ENCODE measurements around the gene PRPF31.
"Not testable (repeated sequence)": the region's sequence is repeated elsewhere in the genome, so short reads cannot be mapped to it uniquely, and the experiment has no call there.

PRPF31 gene, protein sequence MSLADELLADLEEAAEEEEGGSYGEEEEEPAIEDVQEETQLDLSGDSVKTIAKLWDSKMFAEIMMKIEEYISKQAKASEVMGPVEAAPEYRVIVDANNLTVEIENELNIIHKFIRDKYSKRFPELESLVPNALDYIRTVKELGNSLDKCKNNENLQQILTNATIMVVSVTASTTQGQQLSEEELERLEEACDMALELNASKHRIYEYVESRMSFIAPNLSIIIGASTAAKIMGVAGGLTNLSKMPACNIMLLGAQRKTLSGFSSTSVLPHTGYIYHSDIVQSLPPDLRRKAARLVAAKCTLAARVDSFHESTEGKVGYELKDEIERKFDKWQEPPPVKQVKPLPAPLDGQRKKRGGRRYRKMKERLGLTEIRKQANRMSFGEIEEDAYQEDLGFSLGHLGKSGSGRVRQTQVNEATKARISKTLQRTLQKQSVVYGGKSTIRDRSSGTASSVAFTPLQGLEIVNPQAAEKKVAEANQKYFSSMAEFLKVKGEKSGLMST

DNA sequence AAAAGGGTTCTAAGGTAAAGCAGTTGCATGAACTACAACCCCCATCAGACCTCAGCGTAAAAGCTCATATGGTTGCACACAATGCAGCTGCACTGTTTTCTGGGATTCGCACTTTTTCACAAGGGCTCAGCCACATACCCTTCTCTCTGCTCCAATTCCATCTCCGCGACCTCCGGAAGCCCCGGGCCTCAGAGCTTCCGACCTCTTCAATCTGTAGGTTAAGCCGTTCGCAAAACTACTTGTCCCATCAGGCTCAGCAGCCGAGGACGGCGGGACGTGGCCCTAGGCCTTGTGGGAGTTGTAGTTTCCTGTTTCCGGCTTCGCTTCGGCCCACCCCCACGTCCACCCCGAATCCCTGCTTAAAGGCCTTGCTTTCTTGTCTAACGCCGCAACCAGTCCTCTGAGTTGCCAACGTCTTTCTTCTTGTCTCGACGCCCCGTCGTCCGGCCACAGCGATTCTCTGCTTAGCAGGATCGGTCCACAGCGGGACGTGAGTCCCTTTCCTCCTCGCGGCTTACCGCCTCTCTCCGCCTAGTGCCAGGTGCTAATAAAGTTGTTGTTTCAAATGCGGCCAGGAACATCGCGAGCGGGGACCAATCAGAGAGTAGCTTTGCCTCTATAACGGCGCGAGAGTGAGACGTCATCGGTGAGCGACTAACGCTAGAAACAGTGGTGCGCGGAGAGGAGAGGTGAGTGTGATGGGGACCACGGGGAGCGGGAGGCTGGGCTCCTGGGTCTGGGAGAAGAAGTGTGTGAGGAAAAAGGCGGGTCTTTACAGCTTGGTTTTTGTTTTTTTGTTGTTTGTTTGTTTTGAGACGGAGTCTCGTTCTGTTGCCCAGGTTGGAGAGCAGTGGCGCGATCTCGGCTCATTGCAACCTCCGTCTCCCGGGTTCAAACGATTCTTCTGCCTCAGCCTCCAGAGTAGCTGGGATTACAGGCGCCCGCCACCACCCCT is at the start of gene PRPF31, which contains the start of gene TFPT:
Gene PRPF31, plus strand, starts transcription at position 646 of the 955 bp plus-strand sequence. CDS start 2,525 bp downstream, outside the sequence.
Gene TFPT, minus strand, starts transcription at position 549 of the 955 bp plus-strand sequence. Its CDS starts 388 bp downstream, at position 161.
- peak; percentile 95 for DNase-seq

DNA sequence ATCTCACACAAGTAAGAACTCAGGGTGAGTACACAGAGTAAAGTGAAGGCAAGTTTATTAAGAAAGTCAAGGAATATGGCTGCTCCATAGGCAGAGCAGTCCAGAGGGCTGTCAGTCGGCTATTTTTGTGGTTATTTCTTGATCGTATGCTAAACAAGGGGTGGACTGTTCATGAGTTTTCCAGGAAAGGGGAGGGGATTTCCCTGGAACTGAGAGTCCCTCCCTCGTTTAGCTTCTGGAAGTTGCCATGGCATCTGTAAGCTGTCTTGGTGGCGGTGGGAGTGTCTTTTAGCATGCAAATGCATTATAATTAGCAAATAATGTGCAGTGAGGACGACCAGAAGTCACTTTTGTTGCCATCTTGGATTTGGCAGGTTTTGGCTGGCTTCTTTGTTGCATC is 46.1 kb upstream of the PRPF31 start:
- no peak for DNase-seq

DNA sequence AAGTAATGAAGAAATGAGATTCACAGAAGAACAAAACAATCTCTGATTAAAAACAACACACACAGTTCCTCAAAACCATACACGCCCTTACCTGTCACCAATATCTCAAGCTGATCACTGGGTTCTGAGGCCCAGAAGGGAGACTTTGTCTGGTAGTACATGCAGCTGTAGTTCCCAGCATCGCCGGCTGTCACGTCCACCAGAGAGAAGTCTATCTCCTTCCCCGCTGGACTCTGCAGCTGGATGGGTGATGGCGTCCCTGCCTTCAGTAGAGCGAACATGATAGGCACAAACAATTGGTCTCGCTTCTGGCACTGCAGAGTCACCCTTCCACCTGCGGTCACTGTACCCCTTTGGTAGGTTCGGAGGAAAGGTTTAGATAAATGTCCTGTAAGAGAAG is 41.7 kb upstream of the PRPF31 start:
- no peak for DNase-seq

DNA sequence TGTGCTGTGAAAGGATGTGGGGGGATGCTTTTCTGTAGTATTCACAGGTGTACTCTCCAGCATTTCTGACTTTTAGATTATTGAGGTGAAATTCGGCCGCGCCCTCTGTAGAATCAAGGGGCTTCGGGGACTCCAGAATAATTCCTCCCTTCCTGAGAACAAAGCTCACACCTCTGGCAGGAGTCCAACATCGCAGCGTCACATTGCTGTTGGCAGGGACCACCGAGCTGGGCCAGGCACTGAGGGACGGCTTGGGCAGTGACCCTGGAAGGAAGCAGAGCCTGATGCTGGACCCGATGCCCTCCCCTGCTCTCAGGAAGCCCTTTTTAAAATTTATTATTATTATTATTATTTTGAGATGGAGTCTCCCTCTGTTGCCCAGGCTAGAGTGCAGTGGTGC is 40.7 kb upstream of the PRPF31 start:
- DNase-seq = no peak

DNA sequence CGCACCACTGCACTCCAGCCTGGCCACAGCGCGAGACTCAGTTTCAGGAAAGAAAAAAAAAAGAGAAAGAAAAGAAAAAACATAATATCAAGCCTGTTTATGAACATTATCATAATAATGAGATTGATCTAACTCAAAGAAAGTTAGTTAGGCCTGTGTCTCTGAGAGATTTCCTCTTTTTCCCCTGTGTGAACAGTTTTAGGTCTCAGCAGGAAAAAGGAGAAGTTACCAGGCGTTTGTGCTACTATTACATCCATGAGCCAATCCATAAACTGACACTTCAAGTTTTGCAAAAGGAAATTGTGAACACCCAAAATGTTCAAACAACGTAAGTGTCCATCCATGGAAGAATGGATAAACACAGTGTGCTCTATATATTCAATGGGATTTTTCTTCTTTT is 38.2 kb upstream of the PRPF31 start:
- DNase-seq = no peak

DNA sequence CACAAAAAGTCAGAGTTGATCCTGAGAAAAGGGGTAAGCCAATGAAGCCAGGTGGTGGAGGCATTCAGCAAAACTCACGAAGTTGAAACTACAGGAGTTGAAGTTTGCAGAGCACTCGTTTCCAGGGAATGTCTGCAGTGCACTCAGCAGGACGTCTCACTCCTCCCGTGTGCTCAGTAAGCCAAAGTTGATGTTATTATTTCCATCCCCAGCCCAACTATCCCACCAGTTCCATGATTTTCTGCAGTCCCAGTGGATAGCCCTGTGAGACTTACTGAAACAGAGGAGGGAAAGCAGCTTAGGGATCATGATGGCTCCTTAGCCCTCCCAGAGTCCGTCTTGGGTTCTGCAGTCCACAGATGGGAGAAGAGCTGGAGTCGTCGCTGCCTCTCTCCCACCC is 34.5 kb upstream of the PRPF31 start, which contains the start of gene TARM1:
Gene TARM1, minus strand, starts transcription at position 334 of the 400 bp plus-strand sequence. Its CDS starts 25 bp downstream, at position 309.
- DNase-seq = no peak

DNA sequence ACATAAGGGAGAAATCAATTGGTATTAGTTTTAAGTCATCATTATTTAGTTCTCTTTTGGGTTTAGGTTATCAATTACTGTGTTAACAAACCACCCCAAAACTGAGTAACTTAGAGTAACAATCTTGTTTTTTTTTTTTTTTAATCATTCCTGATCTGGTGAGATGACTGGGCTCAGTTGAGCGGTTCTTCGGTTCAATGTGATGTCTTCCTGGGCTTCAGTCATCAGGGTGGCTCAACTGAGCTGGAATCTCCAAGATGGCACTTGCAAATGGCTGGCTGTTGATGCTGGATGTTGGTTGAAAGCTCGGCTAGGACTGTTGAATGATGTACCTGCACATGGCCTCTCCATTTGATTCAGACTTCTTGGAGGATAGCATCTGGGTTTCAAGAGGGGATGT is 31.1 kb upstream of the PRPF31 start:
- no peak for DNase-seq

DNA sequence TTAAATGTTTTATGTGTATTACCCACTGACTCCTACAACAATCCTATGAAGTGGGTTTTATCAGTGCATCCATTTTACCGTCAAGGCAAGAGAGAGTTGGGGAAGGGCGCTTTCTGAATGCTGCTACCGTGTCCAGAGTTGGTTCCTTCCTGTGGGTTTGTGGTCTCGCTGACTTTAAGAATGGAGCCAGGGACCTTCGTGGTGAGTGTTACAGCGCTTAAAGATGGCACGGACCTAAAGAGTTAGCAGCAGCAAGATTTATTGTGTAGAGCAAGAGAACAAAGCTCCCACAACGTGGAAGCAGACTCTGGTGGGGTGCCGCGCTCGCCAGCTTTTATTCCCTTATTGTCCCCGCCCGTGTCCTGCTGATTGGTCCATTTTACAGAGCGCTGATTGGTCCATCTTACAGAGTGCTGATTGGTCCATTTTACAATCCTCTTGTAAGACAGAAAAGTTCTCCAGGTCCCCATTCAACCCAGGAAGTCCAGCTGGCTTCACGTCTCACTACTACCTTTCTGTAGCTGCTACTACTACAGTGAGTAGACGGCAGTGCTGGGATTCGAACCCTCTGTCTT is 21.0 kb upstream of the PRPF31 start:
- no peak for DNase-seq

DNA sequence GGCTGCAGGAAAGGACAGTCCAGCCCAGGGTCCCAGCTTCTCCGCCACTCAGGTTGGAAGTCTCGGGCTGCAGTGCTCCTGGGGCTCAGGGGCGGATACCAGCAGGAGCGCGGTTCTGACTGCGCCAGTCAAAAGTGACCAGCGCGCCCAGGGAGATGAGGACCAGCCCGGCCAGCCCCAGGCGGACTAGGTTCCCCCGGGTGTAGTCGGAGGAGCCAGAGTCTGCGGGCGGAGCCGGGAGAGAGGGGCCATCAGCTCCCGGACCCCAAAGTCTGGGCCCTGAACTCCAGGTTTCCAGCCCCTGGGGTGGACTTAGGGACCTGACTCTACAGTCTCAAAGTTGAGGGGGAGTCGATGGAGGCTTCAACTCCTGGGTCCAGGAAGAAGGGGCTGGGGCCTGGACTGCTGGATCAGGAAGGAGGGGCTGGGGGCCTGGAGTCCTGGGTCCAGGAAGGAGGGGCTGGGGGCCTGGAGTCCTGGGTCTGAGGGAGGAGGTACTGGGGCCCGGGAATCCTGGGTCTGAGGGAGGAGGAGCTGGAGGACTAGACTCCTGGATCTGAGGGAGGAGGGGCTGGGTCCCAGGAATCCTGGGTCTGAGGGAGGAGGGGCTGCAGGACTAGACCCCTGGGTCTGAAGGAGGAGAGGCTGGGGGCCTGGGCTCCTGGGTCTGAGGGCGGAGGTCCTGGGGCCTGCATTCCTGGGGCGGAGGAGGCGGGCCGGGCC is 20.3 kb upstream of the PRPF31 start:
- DNase-seq = no peak

DNA sequence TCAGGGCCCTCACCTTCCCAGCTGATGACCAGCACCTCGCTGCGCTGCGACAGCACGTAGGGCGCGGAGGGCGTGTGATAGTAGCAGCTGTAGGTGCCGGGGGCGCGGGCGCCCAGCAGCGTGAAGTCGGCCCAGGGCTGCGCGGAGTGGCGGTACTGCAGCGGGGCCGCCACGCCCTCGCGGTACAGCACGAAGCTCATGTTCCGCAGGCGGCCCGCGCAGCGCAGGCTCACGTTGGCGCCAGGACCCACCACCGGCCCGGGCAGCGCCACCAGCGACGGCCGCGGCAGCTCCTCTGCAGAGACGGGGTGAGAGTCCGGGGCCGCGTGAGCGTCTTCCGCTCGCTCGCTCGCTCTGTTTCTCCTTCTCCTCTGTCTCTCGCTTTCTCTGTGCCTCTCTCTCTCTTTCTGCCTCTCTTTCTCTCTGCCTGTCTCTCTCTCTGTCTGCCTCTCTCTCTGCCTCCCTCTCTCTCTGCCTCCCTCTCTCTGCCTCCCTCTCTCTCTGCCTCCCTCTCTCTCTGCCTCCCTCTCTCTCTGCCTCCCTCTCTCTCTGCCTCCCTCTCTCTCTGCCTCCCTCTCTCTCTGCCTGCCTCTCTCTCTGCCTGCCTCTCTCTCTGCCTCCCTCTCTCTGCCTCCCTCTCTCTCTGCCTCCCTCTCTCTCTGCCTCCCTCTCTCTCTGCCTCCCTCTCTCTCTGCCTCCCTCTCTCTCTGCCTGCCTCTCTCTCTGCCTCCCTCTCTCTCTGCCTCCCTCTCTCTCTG is 19.5 kb upstream of the PRPF31 start:
- not testable (repeated sequence) for DNase-seq

DNA sequence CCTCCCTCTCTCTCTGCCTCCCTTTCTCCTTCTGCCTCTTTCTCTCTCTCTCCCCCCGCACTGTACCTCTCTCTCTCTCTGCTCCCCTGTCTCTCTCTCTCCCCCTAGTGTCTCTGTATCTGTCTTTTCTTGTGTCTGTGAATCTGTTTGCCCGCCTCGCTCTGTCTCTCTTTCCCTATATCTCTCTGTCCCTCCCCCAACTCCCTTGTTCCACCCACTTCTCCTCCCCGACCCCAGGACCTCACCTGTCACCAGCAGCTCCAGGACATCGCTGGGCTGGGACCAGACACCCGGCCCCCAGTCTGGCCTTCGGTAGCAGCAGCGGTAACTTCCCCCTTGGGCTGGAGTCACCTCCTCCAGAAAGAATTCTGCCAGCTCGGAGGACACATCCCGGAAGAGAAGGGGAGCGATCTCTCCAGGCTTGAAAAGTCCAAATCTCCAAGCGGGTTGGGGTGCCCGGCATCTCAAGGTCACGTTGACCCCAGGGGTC is 18.9 kb upstream of the PRPF31 start:
- no peak for DNase-seq

DNA sequence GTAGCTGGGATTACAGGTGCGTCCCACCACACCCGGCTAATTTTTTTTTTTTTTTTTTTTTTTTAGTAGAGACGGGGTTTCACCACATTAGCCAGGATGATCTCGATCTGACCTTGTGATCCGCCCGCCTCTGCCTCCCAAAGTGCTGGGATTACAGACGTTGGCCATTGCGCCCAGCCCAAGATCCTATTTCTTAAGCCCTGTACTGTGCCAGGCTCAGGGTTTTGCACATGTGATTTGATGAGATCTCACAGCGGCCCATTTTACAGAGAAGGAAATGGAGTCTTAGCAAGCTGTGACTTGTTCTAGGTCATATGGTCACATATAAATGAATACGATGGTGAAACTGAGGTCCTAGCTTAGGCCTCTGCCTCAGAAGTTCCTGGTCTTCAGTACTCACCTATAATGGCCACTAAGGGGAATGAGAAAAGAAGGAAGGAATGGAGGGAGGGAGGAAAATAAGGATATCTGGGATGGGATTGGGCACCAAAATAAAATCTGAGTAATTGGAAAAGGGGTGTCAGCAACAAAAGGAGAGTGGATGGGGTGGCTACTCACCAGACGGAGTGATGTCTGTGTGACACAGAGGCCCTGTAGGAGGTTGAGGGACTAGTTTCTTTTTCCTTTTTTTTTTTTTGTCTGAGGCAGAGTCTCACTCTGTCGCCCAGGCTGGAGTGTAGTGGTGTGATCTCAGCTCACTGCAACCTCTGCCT is 16.2 kb upstream of the PRPF31 start:
- no peak for DNase-seq

DNA sequence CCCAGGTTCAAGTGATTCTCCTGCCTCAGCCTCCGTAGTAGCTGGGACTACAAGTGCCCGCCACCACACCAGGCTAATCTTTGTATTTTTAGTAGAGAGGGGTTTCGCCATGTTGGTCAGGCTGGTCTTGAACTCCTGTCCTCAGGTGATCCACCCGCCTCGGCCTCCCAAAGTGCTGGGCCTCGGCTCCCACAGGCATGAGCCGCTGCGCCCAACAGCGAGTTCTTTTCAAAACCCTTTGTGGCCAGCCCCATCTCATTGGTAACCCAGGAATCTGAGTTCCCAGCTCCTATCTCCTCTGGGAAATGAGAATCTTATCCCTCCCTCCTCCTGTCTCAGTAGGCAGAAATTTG is 15.7 kb upstream of the PRPF31 start:
- DNase-seq = not testable (repeated sequence)

DNA sequence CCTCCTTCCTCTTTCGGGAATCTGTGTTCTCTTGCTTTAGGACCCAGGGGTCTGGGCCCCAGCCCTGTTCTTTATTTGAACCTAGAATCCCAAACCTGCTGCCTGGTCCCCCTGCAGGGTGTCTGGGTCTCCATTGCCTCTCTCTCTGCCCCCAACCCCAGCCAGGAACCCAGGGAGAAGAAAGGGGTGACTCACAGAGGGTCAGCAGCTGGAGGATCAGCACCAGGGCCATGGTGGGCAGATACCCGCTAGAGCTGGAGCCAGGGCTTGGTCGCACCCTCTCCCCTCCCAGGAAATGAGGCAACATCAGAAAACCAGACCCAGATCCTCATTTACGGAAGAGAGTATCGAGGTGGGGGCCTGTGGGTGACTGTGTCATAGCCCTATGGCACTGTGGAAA is 15.0 kb upstream of the PRPF31 start, which contains the start of gene OSCAR:
Gene OSCAR, minus strand, starts transcription at position 243 of the 400 bp plus-strand sequence. Its CDS starts 11 bp downstream, at position 232.
- DNase-seq = no peak

DNA sequence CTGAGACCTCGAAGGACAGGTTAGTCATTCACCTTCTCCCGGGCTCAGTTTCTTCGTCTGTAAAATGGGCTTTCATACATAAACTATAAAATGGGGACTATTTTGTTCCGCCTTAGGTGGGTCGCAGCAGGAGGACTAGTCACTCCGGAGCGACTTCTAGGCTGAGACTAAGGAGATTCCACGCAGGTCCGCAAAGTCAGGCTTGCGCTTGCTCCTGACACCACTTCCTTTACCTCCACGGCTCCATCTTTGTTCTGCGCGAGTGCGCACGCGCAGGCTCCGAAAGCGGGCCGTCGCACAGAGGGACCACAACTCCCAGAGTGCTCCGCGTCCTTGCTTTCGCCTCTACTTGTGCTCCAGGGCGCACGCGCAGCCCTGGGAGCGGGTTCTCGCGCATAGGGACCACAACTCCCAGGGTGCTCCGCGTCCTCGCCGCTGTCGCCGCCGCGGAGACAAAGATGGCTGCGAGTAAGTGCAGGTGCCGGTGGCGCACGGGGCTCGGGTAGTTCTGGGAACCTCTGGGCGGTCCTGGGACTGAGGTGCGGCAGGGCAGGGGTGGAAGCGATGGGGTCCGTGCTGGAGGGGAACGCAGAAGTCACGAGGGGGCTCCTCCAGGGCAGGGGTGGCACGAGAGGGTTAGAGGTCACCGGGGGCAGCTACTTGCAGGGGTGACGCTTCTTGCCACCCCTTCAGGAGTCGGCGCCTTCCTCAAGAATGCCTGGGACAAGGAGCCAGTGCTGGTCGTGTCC is 13.0 kb upstream of the PRPF31 start, which contains the start of gene NDUFA3:
Gene NDUFA3, plus strand, starts transcription at position 435 of the 749 bp plus-strand sequence. Its CDS starts 24 bp downstream, at position 459.
- peak; percentile 94 for DNase-seq

DNA sequence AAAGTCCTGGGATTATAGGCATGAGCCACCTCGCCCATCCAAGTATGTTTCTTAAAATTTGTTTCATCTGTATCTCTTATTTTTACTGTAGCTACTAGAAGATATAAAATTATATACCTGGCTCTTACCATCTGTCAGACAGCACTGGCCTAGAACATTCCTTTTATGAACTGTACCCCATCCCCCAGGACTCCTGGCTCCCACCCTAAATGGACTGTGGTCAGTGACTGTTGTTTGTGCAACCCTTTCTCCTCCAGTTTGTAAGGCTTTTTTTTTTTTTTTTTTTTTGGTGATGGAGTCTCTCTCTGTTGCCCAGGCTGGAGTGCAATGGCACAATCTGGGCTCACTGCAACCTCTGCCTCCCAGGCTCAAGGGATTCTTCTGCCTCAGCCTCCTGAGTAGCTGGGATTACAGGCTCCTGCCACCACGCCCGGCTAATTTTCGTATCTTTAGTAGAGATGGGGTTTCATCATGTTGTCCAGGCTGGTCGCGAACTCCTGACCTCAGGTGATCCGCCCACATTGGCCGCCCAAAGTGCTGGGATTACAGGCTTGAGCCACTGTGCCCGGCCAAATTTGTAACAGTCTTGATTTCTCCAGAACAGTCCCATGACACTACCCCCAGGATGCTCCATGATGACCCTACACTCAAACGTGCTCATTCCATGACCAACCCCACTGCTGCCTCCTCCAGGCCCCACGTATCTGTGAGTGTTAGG is 10.4 kb upstream of the PRPF31 start:
- no peak for DNase-seq

DNA sequence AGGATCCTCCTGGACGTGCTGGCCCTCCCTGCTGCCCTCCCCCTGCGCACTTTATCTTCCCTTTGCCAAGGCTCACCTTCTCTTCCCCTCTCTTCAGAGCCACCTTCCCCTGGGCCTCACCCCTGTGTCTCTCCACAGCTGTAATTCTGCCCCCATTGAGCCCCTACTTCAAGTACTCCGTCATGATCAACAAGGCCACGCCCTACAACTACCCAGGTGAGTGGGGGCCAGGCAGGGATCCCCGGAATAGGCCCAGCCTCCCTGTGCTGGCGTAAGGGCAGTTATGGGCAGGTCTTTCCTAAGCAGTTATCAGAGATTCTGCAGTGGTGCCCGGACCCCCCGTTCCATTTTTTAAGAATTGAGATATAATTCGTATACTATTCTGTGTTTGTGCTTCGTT is 9.8 kb upstream of the PRPF31 start:
- DNase-seq = no peak

DNA sequence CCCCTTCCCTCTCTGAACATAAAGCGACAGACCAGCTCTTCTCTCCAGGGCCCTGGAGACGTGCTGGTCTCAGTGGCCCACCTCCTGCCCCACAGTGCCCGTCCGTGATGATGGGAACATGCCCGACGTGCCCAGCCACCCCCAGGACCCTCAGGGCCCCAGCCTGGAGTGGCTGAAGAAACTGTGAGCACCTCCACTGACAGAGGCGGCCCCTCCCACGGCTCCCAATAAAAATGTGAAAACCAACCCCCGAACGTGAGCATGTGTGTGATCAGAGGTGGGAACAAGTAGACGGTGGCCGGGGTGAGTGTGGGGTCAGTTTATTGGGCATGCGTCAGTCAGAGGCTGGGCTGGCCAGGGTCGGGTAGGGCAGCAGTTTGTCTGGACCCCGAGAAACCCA is 8.8 kb upstream of the PRPF31 start:
- no peak for DNase-seq
